IPS-NIHi7 (cell line): ENCODE measurements around the gene CSF2RB.
A peak's percentile ranks its signal among the peaks of the same experiment; 100 is the strongest.

Experiments used
- DNase-seq: peaks from one replicate; pipeline ENCODE4 v3.0.0; 2012; ENCODE audit warnings: mixed read lengths; ENCODE audit errors: extremely low spot score

The CSF2RB gene

DNA sequence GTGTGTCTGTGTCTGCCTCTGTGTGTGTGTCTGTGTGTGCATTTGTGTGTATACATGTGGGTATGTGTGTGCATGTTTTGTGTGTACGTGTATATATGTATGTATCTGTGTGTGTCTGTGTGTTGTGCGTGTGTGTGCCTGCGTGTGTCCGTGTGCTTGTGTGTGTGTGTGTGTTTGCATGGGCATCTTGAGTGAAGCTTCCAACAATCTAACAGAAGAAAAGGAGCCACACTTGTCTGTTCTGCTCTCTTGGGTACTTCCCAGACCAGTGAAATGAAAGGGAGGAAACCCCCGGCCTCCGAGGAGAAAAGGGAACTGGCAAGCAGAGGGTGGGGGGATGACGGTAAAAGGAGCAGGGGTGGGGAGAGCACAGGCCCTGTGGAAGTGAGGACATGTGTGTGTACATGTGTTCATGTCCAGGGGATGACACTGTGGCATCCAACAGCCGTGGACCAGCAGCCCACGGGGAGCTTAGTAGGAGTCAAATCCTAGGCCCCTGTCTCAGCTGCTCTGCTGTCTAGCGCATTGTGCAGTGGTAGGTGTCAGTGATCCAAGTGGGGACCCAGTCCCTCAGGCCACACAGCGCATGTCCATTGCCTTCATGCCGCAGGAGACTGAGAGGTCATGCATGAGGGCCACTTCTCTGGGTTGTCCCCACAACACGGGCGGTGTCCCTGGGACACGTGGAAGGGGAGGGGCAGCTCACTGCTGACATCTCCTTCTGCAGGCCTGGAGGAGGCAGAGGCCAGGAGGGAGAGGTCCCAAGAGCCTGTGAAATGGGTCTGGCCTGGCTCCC is 8.1 kb downstream of the CSF2RB start:
- no peak for DNase-seq

DNA sequence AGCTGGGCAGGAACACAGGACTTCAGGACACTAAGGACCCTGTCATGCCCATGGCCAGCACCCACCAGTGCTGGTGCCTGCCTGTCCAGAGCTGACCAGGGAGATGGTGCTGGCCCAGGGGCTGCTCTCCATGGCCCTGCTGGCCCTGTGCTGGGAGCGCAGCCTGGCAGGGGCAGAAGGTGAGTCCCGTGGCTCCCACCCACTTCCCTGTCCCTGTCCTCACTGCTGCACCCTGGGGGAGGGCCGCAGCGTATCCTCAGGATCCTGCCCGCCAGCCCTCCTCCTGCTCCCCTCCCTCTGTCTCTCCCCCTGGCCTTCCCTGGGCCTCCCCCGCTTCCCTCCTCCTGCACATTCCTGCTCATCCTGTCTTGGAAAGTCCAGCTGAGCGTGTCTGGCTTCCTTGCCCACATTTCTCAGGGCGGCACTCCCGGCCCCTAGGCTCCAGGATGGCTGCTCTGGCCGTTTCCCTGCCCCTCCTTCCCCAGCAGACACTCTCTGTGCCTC is 8.7 kb downstream of the CSF2RB start:
- DNase-seq = peak; percentile 48

DNA sequence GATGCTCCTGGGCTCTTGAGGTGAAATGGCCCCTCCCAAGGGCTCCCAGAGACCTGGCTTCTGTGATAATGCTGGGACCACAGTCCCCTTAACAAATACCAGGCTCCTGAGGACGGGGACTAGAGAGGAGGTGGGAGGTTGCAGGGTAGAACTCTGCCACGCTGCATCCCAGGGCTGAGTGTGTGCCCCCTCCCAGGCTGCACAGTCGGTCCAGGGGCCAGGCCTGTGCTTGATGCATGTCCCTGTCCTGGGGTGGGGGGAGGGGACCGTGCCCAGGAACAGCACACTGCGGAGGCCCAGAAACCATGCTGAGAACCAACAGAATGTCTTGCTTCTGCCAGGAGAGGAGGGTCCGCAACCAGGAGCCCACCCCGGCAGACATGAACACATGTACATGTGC is 9.3 kb downstream of the CSF2RB start:
- no peak for DNase-seq

DNA sequence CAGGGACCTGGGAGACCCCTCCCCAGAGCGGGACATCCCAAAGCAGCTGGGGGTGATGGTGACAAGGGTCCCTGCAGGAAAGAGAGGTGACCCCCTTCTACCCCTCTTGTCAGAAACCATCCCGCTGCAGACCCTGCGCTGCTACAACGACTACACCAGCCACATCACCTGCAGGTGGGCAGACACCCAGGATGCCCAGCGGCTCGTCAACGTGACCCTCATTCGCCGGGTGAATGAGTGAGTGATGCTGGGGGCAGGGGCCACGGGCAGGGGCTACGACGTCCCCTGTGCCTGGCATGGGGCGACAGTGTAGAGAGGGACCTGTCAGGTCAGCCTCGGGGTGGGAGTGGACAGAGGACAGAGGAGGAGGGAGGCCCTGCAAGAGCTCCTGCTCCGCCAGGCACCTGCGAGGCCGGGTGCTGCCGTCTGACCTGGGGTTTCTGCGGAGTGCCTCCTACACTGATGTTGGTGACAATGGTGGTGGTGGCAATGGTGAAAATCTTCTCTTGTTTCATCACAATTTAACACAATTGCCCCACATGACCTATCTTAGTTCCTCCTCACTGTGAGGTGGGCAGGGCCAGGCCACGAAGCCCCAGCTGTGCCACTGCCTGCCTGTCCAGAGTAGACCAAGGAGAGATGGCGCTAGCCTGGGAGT is 9.8 kb downstream of the CSF2RB start:
- DNase-seq = no peak

DNA sequence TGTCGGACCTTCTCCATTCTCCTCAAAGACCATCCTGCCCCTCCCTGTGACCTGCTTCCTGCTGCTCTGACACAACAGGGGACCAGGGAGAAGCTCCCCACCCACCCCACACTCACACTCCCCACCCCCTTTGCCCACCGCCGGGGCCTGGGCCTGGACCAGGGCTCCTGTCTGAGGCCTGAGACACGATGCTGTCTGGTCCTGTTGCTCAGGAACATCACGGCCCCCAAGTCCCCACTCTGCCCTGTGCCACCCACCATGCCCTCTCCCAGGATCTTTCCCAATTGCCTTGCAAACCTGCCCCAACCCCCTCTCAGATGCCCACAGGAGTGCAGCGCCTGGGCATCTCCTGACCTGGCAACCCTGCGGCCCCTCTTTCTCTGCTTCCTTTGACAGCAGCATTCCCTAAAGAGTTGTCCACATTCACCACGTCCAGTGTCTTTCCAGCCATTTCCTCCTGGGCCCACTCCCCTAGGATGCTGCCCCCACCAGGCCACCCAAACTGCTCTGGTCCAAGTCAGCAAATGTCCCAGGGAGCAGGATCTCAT is 10.8 kb downstream of the CSF2RB start:
- DNase-seq = no peak

DNA sequence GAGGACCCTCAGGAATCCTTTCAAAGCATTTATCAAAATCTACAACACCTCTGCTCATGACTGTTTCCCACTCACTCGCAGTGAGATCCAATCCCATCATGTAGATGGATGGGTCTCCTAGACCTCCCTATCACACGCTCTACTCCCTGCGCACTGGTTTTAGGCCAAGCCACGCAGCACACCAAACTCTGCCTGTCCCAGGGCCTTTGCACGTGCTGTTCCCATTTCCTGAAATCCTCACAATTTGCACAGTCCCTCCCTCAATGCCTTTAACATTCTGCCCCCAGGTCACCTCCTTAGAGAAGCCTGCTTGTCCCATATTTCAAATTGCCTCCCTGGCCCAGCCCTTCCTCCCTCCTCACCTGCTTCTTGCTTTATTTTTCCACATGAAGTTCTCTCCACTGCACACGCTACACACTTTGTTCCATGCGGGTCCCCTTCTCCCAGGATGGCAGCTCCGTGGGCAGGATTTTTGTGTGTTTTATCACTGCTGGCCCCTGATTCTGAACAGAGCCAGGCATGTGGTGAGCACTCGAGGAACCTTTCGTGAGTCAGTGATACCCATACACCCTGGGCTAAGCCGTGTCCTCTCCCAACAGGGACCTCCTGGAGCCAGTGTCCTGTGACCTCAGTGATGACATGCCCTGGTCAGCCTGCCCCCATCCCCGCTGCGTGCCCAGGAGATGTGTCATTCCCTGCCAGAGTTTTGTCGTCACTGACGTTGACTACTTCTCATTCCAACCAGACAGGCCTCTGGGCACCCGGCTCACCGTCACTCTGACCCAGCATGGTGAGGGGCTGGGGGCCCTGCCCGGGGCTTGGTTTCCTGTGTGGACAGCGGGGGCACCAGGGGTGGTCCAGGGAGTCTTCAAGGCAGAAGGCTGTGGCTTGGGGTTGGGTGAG is 12.2 kb downstream of the CSF2RB start:
- no peak for DNase-seq

DNA sequence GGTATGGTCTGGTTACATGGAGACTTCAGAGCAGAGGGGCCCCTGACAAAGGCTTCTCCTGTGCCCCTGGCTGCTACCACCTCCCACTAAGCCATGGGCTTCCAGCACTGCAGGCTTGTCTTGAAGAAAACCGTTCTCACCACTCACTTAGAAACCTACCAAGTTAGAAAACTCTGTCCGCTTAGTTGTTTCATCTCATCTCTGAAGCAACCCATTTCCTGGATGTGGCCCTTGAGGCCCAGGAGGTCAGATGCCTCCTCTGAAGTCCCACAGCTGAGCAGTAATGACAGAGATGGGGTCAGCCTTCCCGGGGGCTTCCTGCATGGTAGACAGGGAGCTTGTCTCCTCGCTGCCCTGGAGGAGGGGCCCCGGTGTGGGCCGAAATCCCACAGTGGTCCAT is 12.9 kb downstream of the CSF2RB start:
- DNase-seq = no peak

DNA sequence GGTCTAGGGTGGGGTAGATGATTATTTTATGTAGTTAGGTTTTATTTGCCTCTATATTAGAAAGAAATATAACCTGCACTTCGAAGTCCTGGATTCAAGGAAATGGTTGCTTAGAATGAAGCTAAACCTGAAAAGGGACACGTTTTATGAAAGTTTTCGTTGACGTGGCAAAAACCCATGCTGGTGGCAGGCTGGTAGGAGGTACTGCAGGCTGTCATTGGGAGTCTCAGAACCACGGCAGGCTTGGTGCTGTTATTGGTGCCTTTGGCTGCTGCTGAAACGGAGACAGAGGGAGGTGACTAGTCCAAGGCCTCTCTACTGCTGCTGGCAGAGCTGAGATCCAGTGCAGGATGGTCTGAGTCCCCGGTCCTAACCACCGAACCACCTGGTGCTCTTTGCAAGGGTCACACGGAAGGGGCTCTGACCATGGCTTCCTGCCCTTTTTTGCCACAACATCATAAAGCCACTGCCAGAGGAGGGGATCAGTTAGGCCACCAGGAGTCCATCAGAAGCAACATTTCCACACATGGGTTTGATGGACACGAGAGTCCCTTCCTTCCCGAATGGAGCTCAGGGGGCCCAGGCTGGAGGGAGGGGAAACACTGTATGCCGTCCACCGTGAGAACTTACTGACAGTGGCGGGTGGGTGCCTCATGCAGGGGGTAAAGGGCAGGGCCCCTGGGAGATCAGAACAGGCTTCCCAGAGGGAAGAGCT is 13.4 kb downstream of the CSF2RB start:
- no peak for DNase-seq

DNA sequence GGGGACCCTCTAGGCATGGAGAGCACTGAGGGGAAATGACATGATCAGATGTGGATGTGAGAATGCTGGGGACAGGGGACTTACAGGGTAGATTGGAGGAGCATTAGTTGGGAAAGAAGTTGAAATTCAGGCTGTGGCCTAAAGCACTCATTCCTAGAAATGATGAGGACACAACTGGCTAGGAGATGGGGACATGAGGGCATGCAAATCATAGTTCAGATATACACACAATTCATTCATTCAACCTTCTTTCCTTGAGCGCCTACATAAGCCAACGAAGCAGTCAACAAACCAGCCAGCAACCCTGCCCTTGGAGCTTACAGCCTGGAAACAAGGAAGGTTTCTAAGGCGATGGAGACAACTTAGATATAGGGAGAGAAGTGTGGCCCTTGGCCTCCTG is 14.2 kb downstream of the CSF2RB start:
- no peak for DNase-seq

DNA sequence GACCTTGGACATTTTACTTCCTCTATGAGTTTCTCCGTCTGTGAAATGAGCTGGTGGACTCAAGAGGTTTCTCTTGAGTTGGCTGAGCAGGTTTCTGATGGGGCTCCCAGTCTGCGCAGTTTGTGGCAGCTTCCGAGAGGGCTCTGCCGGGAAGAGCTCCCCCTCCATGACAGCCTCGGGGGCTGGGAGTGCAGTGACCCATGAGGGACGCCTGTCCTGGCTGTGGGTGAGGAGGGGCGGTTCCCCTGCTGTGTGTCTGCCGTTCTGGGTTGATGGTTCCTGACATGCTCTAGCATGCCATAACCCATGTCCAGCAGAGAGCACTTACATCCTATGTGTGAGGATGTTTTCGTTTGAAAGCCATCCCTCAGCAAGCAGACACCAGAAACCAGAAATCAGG is 14.8 kb downstream of the CSF2RB start:
- no peak for DNase-seq

DNA sequence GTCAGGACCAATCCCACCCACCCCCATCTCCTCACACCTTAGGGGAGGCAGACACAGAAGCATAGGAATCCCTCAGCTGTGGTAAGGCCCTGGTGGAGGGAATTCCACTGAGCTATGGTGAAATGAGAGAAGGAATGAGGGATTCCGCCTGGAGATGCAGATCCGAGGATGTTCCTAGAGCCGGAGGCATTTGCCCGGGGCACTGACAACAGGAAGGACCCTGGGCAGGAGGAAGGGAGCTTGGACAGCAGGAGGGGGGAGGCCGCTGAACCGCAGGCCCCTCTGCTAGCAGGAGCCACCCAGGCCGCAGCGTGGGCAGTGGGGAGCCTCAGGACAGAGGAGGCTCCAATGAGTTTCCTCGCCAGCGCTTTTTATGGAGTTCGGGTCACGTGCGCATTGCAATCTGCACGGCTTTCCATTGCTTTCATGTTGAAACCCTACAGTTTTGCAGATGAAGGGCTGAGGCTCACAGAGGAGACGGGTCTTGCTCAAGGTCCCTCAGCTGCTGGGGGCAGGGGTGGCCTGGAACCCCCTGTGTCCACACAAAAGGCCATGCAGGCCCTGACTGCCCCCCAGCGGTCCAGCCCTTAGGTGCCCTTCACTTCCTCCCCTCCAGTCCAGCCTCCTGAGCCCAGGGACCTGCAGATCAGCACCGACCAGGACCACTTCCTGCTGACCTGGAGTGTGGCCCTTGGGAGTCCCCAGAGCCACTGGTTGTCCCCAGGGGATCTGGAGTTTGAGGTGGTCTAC is 15.5 kb downstream of the CSF2RB start:
- DNase-seq = no peak

DNA sequence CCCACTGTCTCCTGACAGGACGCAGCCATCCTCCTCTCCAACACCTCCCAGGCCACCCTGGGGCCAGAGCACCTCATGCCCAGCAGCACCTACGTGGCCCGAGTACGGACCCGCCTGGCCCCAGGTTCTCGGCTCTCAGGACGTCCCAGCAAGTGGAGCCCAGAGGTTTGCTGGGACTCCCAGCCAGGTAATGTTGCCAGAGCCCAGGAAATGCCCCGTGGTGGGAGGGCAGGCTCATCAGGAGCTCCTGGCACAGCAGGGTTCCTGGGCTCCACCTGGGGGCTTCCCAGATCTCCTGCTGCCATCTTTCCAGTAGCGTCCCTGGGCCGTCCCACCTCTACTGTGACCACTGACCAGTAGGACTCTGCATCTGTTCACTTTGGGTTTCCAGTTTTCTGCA is 16.2 kb downstream of the CSF2RB start:
- no peak for DNase-seq

DNA sequence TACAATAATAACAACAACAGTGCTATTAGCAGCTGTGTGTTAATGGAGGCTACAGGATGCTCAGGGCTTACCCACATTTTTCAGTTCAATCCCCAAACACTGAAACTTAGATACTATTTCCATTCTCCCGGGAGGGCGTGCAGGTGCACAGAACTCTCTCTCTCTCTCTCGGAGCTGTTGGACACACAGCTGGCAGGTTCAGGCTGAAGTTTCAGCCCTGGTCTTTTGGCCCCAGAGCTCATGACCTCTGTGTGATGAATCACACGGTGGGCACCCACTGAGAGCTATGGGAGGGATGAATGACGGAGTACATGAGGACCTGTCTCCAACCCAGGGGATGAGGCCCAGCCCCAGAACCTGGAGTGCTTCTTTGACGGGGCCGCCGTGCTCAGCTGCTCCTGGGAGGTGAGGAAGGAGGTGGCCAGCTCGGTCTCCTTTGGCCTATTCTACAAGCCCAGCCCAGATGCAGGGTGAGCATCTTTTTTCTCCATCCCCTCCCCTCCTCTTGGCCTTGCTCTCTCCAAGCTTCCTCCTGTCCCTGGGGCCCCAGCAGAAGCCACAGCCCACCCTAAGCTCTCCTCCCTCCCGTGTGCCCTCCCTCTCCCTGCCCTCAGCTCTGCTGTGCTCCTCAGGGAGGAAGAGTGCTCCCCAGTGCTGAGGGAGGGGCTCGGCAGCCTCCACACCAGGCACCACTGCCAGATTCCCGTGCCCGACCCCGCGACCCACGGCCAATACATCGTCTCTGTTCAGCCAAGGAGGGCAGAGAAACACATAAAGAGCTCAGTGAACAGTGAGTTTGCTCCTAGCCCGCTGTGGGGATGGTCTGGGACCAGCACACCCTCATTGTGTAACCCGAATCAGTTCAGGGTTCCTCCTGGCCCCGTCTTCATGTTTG is 16.9 kb downstream of the CSF2RB start:
- DNase-seq = no peak

DNA sequence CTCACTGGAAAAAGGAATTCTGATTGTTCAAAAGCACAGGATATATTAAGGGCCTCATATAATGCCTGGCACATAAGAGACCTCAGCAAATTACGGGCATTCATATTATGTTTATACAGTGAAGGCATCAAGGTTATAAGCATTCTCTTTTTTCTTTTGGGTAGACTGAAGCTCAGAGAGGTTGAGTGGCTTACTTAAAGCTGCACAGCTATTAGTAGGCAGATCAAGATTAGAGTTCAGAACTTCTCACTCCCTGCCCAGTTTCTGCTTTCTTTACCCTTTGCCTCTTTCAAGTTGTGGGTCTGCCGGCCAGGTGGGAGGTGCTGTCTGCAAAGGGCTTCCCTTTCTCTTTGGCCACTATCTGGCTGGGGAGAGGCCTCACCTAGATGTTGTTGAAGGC is 18.0 kb downstream of the CSF2RB start:
- DNase-seq = no peak

DNA sequence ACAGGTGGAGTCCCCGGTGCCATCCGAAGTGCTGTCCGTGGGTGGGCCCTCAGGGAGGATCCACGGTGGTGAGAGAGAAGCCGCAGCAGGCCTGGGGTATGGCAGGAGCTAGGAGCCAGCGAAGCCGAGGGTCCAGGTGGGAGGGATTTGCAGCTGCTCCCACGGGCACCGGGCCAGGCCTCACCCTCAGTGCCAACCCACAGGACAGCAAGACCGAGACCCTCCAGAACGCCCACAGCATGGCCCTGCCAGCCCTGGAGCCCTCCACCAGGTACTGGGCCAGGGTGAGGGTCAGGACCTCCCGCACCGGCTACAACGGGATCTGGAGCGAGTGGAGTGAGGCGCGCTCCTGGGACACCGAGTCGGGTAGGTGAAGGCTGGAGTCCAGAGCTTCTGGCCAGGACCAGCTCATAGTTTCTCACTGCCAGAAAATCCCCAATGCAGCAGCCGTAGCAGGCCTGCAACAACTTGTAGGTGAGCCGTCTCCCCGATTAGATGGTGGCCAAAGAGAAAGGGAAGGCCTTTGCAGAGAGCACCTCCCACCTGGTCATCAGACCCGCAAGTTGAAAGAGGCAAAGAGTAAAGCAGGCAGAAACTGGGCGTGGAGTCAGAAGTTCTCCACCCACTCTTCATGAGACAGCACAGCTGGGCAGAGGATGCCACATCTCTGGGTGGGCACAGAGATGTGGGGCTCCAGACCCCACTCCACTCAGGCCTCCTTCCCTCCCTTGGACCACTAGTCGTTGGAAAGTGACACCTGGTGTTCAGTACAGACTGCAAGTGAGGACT is 20.4 kb downstream of the CSF2RB start:
- DNase-seq = no peak

DNA sequence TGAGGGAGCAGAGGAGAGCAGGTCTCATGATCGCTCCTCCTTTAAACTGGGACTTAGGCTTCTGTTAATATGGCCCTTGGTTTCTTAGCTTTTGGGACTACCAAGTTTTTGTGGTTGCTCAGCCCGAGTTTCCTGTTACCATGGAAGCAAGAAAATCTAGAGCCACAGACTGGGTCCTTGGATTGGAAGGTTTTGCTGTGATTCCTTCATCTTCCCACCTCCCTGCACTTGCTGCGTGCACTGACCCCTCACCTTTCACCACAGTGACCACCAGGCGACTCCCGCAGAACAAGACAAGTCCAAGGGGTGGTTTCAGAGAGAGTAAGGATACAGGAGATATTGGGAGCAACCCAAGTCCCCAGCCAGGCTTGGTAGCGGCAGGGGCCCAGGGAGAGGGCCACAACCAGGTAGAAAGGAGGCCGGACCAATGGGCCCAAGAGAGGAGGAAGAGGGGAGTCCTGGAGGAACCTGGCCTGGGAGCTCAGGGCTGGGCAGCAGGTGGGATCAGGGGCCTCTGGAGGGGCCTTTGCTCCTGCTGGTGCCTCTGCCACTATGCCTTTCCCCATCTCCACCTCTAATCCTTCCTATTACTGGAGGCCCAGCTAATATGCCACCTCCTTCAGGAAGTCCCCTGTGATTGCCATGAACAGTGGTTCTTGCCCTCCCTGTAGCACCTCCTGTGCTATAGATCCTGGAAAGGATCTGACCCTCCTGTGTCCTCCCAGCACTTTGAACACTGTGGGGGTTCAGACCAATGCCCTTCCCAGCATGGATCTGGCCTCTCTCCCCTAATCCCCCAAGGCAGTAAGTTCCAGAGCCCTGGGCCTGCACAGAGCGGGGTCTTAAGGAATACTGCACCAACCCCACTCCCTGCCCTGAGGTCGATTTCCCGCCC is 21.2 kb downstream of the CSF2RB start:
- no peak for DNase-seq

DNA sequence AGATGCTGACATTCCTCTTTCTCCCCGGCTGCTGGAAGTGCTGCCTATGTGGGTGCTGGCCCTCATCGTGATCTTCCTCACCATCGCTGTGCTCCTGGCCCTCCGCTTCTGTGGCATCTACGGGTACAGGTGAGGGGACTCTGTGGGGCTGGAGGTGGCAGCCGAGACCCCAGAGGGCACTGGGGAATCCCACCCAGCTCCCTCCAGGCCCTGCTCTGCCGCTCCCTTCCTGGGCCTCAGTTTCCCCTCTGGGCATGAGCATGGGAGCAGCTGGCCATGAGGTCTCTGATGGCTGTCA is 21.8 kb downstream of the CSF2RB start:
- DNase-seq = no peak

DNA sequence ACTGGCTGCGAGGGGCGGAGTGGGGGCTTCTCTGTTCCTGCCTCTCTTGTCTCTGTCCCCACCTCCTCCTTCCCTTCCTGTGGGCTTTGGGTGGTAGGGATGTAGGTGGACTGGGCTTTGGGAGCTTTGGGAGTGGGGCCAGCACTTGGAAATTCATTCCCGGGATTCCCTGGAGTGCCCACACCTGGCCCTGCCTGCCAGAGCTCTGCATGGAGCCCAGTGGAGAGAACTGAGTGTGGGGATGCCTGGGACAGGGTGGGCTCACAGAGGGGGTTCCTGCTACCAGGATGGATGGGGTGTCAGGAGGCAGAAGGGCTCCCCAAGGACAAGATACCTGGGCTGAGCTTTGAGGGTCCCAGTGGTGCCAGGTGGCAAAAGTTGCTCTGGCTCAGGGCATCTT is 22.3 kb downstream of the CSF2RB start:
- DNase-seq = no peak
